Calu3 (cell line): ENCODE data around the gene CELSR1. TPM values are rescaled to one million over a fixed set of nuclear protein-coding genes. Genes with fewer than 3 reads are reported as not detected.

Source experiments
- BruUV-seq: library from RNA; stranded (reverse); fragments of 400-500 nt; replicated peaks from 2 replicates; lab custom pipeline; 2021; lab: Mats Ljungman, UMichigan
- CTCF ChIA-PET: fragments of 300-600 bp; sonication (Branson Sonifier 250); formaldehyde crosslinking; loops from one replicate; lab custom pipeline; 2022; ENCODE audit warnings: antibody characterized with exemption; lab: Charles Lee
- DNase-seq: peaks from one replicate; pipeline ENCODE4 v3.0.0; 2022
- H3K27ac Mint-ChIP-seq: one replicate; pipeline ENCODE4 v1.8.0; 2022; ENCODE audit warnings: mixed read lengths; ENCODE audit not compliant: unreplicated experiment
- H3K27me3 Mint-ChIP-seq: one replicate; pipeline ENCODE4 v1.8.0; 2022; ENCODE audit warnings: mixed read lengths; ENCODE audit not compliant: unreplicated experiment
- H3K36me3 Mint-ChIP-seq: one replicate; pipeline ENCODE4 v1.8.0; 2022; ENCODE audit warnings: mild to moderate bottlenecking, moderate library complexity, mixed read lengths; ENCODE audit not compliant: insufficient read depth, unreplicated experiment
- H3K4me1 Mint-ChIP-seq: one replicate; pipeline ENCODE4 v1.8.0; 2022; ENCODE audit warnings: mild to moderate bottlenecking, low read depth, mixed read lengths; ENCODE audit not compliant: unreplicated experiment
- H3K4me3 Mint-ChIP-seq: one replicate; pipeline ENCODE4 v1.8.0; 2022; ENCODE audit warnings: mild to moderate bottlenecking, low read depth, moderate library complexity, mixed read lengths; ENCODE audit not compliant: unreplicated experiment
- H3K9me3 Mint-ChIP-seq: one replicate; pipeline ENCODE4 v1.8.0; 2022; ENCODE audit warnings: low read depth, mixed read lengths; ENCODE audit not compliant: unreplicated experiment
- intact Hi-C: fragments of 100-400 bp; cut with micrococcal nuclease; formaldehyde crosslinking; loops from one replicate; pipeline ENCODE4 v1.10.0; 2022; ENCODE audit not compliant: unreplicated experiment
- total RNA-seq: library from RNA; stranded (reverse); gene quantifications from 2 replicates; pipeline ENCODE4 v1.2.3, GENCODE V29; 2022
- TF ChIP-seq, protein P1 (sequence below): fragments of 200-600 bp; IDR thresholded peaks from one replicate; pipeline ENCODE4 v1.8.0; 2022; ENCODE audit warnings: antibody characterized with exemption; ENCODE audit not compliant: unreplicated experiment

CELSR1 gene
- total RNA-seq, 1 experiment from 2014 or later: 45.5 TPM

DNA sequence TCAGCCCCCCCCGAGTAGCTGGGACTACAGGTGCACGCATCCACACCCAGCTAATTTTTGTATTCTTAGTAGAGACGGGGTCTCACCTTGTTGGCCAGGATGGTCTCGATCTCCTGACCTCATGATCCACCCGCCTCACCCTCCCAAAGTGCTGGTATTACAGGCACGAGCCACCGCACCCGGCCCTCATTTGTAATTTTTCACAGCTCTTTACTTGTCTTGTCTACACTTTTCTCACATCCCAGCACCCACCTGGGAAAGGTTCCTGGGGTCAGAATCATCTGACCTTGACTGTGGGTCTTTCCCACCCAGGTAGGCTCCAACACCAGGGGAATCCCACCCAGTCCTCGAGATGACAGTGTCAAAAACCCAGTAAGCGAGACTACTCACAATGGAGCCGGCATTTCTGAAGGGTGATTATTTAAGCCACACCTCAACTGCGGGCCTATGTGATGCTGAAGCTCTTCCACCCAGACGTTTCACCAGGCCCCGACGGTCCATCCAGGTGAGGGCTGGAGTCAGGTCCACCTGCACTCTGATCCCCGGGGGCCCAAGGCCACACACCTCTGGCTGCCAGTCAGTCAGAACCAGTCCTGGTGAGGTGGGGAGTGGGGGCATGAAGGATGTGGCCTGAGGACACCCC is 23.4 kb downstream of the CELSR1 start:
- DNase-seq: no peak
- TF ChIP-seq, protein P1, sequence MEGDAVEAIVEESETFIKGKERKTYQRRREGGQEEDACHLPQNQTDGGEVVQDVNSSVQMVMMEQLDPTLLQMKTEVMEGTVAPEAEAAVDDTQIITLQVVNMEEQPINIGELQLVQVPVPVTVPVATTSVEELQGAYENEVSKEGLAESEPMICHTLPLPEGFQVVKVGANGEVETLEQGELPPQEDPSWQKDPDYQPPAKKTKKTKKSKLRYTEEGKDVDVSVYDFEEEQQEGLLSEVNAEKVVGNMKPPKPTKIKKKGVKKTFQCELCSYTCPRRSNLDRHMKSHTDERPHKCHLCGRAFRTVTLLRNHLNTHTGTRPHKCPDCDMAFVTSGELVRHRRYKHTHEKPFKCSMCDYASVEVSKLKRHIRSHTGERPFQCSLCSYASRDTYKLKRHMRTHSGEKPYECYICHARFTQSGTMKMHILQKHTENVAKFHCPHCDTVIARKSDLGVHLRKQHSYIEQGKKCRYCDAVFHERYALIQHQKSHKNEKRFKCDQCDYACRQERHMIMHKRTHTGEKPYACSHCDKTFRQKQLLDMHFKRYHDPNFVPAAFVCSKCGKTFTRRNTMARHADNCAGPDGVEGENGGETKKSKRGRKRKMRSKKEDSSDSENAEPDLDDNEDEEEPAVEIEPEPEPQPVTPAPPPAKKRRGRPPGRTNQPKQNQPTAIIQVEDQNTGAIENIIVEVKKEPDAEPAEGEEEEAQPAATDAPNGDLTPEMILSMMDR: no peak
- Mint-ChIP-seq H3K36me3 (peaks cover 5% of the 10 kb centered on the region), H3K27ac (no peak overlapping the region), H3K9me3 (no peaks in the 10 kb centered on the region), H3K4me1 (no peaks in the 10 kb centered on the region), H3K27me3 (no peaks in the 10 kb centered on the region), H3K4me3 (no peak overlapping the region)
- intact Hi-C loops: no loop called here
- CTCF ChIA-PET: no interaction called here
- BruUV-seq: no TSS peak

DNA sequence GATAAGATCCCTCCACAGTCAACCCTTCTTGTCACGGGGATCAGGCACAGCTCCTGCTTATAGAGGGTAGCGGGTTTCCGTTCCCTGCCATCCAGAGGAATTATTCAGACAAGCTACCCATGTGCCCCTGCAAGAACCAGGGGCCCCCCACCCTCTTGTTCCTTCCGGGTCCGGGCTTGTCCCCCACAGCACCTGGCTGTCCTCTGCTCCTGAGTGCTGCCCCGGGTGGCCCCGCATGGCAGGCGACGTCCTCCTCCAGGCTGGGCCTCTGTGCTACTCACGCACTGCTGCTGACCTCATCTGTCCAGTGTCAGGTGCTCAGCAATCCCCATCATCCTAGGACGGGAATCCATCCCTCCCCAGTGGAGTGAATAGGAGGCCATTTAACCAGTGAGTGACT is 24.7 kb downstream of the CELSR1 start:
- H3K4me1 Mint-ChIP-seq: no peaks in the 10 kb centered on the region
- no peaks in the 10 kb centered on the region for H3K36me3 Mint-ChIP-seq
- intact Hi-C loops: no loop called here
- H3K27me3 Mint-ChIP-seq: no peaks in the 10 kb centered on the region
- CTCF ChIA-PET: no interaction called here
- TF ChIP-seq, protein P1: no peak
- no peak overlapping the region for H3K27ac Mint-ChIP-seq
- no peak overlapping the region for H3K4me3 Mint-ChIP-seq
- no peak for DNase-seq
- no peaks in the 10 kb centered on the region for H3K9me3 Mint-ChIP-seq
- no TSS peak for BruUV-seq

DNA sequence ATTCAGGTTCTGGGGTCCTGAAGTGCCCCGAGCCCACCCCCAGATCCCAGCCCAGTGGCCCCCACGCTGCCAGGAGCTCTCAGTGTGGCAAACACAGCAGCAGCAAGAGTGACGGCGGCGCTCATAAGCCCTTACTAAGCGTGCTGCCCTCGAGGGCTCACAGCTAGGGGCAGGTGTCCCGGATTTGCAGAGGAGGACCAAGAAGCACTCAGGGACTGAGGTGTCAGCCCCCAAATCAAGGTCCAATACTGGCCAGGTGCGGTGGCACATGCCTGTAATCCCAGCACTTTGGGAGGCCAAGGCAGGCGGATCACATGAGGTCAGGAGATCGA is 25.4 kb downstream of the CELSR1 start:
- Mint-ChIP-seq H3K27ac (no peak overlapping the region), H3K36me3 (no peaks in the 10 kb centered on the region), H3K9me3 (no peaks in the 10 kb centered on the region), H3K4me1 (no peaks in the 10 kb centered on the region), H3K4me3 (no peak overlapping the region), H3K27me3 (no peaks in the 10 kb centered on the region)
- no peak for DNase-seq
- CTCF ChIA-PET: no interaction called here
- BruUV-seq: no TSS peak
- TF ChIP-seq, protein P1: no peak
- intact Hi-C loops: no loop called here

DNA sequence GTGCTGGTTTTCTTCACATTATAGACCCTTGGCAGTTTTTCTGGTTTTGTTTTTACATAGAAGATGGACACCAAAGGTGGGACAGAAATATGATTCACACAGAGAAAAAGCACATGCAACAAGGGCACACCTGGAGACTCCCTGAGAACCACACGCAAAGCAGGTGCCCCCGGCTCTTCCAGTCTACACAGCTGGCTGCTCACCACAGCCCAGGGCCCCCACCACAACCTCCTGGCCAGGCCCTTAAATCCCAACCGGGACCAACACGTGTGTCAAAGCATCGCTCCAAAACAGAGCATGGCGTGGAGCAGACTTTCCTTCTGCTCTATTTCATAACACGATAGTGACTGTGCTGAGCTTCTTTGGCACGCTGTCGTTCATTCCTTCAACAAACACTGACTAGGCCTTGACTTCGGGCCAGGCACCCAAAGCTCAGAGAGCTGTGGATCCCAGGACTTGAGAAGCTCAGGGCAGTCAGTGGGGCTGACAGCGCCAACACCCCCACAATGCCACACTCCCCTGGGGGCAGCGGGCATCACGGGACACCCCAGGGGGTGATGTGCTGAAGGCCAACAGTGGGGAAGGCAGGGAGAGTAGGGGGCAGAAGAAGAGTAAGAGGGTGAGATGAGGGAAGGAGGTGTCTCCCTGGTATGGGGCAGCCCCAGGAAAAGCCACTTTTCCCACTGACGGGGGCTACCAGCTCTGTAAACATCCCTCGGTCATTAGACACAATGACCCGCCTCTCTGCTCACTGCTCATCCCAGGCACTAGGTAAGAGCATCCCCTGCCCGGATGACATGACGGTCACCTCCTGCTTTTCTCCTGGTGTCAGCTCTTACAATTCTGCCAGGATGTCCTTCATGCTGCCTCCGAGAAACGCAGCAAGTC is 26.0 kb downstream of the CELSR1 start:
- H3K27ac Mint-ChIP-seq: no peak overlapping the region
- CTCF ChIA-PET: interaction anchor here (0.6 kb wide), 1 partner anchor 55 kb away, joined by 3 read pairs; no protein-coding TSS in a partner anchor
- H3K4me3 Mint-ChIP-seq: no peak overlapping the region
- no peak for DNase-seq
- H3K27me3 Mint-ChIP-seq: no peaks in the 10 kb centered on the region
- intact Hi-C loops: no loop called here
- no TSS peak for BruUV-seq
- no peaks in the 10 kb centered on the region for H3K4me1 Mint-ChIP-seq
- H3K9me3 Mint-ChIP-seq: no peaks in the 10 kb centered on the region
- no peaks in the 10 kb centered on the region for H3K36me3 Mint-ChIP-seq
- TF ChIP-seq, protein P1: no peak
